ENCODE results near the gene DGCR8.

The DGCR8 gene

DNA sequence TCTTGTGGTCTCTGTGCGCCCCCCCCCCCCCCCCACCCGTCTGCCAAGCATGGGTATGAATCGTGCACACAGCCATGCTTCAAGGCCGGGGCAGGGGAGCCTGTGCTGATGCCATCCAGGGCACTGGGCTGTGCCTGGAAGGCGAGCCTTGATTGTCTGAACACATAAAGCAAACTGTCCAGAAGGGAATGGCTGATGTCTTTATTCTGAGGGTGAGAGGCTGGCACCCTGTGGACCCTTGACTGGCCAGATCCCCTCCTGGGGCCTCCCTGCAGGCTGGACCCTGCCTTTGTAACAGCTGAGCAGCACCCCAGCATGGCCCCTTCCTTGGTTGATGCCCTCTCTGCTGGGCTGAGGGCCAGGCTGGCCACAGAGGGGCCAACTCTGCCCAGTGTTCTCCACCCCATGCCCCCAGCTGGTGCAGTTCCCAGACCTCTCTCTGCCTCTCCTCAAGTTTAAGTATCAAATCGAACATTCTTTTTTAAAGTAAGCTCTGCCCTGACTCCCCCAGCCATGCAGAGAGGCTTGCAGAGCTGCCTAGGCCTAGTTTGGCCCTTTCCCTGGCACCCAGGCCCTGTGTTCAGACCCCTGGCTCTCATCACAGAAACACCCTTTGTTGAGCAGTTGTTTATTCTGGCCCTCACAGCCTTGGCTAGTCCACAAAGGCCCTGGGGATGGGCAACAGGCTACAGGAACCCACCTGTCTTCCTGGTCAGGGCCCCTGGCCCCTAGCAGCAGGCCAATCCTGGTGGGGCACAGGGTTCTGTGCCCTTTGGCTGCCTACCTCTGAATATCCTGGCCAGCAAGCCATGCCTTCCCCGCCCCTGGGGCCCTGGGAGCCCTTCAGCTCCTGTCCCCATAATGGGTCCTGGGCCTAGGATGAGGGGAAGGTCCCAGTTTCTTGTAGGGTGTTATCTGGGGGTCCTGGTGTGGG lies 31.9 kb downstream of the DGCR8 start:
- no peak for DNase-seq

DNA sequence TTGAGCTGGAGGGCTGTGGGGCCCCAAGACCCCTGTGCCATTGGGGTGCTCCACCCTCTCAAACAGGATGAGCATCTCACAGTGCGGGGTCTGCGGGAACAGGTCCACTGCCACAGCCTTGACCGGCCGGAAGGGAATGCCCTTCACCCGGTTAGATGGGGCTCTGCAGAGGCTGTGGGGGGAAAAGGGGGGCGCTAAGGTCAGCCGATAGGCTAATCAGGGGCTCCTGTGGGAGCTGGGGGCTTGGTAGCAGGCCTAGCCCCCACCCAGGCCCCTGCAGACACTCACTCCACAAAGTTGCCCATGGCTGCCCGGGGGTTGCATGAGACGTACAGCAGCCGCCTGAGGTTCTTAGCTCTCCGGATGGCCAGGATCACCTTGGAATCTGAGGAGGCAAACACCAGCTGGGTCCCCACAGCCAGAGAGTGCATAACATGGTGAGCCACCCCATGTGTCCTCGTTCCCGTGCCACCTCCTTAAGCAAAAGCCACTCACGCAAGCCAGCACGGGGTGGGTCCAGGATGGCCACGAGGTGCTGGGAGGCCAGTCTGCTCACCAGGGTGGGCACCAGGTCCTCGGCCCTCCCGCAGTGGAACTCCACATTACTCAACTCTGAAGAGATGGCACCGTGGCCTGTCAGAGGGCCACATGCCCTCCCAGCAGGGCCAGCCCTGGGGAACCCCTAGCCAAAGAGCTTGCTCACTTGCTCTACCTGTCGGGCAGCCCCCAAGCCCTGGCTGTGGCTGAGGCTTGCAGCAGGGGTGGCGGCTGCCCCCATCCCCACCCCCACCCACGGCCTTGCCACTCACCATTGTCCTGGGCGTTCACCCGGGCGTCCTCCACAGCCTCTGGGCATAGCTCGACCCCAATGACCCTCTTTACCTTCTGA lies 32.8 kb downstream of the DGCR8 start:
- DNase-seq, result no peak

DNA sequence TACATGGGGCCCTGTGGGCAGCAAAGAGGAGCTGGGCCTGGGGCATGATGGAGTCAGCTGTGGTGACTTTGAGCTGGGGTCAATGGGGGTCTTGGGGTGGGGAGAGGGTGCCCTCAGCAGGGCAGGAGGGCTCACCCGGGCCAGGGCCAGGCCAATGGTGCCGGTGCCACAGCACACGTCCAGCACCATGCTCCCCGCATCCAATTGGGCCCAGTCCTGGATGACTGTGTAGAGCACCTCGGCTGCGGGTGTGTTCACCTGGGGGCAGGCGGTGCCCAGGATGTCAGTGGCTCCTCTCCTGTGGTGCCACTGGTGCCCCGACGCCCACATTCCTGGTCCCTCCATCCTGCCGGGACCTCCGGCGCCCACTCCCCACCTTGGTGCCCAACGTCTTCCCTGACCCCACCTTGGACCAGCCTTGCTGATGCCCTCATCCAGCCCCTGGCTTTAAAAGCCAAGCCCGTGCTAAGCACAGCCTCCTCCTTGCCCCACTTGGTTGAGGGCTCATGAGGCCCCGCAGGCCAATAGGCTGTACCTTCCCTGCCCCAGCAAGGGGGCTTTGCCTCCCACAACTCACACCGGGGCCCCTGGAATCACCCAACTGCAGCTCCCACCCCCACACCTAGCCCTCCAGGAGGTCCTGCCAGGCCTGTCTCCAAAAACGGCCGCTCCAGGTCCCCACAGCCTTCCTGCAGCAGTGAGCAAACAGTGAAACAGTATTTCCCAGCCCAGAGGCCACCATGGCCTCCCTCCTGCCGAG lies 33.7 kb downstream of the DGCR8 start:
- no peak for DNase-seq

DNA sequence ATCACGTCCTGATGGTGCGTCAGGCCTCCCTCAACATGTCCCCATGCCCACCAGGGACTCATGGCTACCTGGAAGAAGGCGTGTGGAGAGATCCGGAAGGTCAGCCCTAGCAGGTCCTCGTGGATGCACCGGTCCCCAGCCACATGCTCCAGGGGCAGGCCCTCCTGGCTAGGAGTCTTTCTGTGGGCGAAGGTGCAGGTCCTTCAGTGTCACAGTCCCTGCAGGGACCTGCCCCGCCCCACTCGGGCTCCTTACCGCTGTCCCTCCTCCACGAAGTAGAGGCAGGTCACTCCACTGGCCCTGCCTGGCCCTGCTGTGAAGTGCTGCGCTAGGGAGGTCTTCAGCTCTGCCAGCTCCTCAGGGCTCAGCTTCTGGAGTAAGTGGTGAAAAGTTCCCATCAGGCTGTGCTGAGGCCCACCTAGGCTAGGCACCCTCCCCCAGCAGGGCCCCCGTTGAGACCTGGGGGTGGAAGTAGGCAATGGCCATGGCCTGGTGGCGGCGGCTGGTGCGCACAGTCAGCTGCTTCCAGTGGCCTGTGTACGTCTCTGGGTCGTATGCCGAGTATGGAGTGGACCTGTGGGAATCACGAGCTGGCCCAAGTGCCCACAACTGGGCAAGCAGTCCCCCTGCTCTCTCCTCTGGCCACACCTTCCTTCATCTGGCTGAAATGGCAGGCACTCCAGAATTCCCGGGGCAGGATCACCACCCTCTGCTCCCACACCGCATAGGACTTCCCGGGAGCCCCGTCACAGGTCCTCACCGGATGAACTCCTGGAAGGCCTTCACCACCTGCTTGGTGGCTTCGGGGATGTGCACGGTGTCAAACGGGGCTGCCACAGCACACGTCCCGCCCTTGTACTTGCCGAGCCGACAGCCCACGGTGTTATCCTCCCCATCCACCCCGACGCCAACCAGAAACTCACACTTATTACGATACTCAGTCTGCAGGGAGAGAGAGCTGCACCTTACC lies 34.8 kb downstream of the DGCR8 start:
- DNase-seq, result no peak

DNA sequence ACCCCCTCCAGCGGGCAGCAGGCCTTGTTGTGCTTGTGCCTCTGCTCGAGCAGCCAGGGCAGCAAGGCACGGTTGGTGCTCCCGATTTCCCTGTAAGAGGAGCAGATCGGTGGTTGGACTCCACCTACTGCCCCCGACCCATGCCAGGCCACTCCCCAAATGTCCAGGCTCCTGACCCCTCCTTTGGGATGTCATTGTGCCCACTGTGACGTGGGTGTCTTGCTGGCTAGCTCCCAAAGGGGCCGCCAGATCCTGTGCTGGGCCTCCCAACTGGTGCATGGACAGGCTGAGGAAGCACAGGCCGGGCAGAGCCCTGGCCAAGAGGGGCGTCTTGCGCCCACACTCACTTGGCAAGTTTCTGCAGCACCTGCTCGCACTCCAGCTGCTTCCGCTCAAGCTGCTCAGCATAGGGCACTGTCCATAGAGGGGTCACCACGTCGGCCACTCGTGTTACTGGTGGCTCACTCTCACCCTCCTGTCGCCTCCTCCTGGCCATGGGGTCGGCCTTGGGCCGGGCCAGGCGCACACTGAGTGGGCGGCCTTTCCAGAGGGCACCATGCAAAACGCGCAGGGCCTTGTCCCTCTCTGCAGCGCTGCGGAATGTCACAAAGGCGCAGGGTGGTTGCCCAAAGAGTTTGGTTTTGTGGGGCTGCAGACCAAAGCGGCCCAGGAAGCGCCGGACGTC lies 35.8 kb downstream of the DGCR8 start, which contains the start of gene RANBP1:
TSS of gene RANBP1 (plus strand) at position 414 of the 685 bp plus-strand sequence. CDS start at position 495, 81 bp downstream.
- no peak for DNase-seq

DNA sequence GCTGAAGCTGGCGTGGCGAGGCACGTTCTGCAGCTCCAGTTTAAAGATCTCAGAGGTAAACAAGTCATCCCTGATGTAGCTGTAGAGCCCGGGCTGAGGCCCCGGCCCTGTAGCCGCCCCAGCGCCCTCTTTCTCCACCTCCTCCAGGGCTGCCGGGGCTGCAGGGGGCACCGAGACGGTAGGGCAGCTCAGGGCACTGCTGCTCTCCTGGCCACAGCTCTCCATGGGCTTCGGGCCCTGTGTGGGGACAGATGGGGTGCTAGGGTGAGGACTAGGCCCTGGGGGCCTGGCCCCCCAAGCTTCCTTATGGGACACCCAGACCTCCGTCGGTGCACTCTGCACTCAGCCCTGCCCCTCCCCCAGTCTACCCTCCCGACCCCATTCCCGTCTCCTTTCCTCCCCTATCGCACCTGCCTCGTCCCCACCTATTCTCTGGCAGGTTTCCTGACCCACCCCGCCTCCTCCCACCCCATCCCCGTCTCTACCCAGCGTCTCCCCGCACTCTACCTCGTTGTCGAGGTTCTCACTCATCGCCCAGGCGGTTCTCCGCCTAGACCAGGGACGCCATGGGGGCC lies 36.4 kb downstream of the DGCR8 start:
- no peak for DNase-seq

DNA sequence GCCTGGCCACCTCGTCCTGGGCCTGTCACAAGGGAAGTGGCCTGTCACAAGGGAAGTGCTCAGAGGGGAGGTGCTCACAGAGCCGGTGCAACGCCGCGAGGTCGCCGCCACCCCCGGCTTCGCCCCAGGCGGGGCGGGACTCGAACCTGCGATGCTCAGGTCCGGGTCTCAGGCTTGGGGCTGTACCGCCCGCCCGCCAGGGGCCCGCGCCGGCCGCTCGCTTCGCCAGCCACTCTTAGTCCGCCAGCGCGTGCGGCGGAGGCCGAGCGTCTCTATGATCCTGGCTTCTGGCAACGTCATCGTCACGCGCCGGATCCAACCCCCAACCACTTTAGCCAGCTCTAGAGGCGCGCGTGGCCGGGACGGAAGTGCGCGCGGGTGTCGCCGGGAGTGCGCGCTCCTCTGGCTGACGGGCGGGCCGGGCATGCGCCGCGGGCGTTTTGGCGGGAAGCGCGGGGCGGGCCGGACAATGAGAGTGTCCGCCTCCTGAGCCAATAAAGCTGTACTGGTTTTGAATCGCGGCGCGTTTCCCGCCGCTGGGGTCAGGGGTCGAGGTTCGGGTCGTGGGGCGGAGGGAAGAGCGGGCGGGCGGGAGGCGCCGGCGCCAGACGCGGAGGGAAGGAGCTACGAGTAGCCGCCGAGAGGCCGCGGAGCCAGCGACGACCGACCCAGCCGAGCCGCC lies 37.1 kb downstream of the DGCR8 start, which contains the start of gene TRMT2A:
TSS of gene TRMT2A (minus strand) at position 276 of the 682 bp plus-strand sequence. CDS start 320 bp downstream, outside the sequence.
- peak; percentile 94 for DNase-seq

DNA sequence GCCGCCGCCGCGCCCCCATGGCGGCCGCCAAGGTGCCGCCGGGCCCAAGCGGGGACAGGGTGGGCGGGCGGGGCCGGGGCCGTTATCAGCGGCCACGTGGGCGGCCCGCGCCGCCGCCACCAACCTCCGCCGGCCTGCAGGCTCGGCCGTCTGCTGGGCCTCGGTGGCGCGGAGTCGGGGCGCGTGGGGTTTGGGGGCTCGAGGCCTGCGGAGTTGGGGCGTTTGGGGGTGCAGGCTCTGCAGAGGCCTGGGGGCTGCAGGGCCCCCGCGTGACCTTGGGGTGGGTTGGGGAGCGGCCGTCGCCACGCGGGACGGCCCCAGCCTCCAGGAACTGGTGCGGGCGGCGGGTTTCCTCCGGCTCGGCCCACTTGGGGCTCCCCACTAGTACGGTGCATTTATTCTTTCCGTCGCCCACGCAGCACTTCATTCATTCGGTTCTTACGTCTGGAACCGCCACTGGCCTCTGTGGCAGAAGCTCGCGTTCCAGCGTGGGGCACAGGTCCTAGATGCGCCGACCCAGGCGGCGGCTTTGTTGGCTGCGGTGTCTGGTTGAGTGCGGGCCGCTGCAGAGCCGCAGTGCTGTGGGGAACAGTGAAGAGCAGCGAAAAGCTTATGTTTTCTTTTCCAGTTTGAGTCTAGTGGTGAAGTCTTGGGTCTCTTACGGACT lies 37.7 kb downstream of the DGCR8 start:
- DNase-seq, result no peak

DNA sequence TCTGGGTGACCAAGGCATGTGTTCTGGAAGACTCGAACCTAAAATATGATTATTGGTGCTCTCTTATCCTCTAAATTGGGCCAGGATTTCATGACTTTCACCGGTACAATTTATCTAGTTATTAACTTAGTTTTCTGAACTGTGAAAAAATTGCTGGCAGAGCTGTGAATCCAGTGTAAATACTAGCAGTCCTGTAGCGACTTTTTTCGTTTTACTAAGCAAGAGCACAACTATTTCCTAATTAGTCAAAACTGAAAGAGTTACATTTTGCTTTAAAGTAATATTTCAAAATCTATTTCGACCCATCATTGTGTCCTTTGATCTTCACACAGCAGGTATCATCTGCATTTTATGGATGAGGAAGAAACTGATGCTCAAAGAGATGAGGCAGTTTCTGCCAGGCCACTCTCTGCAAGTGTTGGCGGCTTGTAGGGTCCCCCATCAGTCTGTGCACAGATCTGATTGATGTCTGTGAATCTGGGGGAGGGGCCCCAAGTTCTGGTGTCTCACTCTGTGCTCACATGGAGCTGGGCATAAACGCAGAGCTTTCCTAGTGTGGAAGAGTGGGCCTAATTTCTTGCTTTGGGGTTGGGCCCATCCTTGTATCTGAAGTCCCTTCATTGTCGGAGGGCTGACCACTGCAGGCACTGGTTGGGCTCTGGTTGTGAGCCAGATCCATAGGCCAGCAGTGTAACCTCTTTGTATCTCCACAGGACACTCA lies 38.4 kb downstream of the DGCR8 start:
- no peak for DNase-seq

DNA sequence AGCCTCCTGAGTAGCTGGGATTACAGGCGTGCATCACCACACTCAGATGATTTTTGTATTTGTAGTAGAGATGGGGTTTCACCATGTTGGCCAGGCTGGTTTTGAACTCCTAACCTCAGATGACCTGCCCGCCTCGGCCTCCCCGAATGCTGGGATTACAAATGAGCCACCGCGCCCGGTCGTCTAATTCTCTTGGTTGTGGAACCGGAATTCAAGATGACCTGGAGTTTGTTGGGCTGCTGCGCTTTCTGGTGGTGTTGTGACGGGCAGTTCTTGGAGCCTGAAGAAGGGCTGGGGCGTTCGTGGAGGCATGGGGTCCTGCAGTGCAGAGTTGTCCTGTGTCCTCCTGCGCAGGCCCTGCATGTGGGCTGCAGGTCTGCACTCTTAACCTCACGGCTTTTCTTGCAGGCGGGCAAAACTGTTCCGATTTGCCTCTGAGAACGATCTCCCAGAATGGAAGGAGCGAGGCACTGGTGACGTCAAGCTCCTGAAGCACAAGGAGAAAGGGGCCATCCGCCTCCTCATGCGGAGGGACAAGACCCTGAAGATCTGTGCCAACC lies 41.9 kb downstream of the DGCR8 start:
- no peak for DNase-seq

DNA sequence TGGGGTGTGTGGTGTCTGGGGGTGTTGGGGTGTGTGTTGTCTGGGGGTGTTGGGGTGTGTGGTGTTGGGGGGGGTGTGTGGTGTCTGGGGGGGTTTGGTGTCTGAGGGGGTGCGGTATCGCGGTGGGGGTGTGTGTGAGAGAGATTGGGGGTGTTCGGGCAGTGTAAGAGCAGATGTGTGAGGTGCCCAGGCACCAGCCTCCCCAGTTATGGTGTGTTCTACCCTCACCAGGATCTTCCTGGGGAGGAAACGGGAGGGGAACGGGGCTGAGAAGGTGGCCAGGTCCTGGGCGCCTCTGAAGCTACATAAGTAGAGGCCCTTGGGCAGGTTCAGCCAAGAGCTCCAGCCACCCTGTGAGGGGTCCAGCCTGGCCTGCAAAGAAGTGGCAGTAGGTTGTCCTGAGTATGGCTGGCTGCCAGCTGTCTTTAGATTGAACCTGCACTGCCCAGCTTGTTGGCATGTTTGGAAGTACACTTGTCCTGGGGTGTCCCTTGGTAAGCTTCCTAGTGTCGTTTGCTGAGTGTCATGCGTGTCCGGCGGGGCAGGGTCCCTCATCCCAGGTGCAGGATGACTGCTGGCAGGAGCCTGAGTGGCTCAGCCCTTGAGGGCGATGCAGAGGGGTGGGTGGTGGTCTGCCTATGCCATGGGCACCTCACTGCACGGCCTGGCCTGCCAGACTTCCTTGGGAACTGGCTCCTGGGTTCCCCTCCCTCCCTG lies 43.5 kb downstream of the DGCR8 start:
- no peak for DNase-seq

DNA sequence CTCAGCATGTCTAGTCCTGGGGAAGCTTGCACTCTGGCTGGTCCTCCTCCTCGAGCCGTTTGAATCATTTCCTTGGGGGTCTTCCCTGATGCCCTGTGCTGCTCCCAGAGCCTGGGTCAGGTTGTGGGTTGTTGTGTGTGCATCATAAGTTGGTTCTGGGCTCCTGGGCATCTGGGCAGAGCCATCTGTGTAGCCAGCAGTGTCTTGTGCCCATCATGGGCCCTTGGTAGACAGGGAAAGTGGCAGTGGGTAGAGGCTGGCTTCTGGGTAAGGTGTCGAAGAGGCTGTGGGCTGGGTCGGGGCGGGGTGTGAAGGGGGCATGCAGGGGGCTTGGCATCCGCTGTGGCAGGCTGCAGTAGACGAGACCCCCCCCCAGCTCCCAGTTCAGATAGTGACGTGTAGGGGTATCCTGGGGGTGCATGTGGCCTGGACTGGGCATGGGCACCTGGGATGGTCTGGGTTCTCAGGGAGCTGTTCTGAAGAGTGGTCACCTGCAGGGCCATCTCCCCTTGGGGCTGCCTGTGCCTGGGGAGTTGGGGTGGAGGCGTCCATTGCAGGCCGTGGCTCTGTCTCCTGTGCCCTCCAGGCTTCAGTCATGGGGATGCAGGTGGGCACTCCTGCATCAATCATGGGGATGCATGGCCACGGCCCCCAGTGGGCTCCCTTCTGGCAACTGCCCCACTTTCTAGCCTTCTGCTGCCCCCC lies 44.2 kb downstream of the DGCR8 start:
- no peak for DNase-seq

DNA sequence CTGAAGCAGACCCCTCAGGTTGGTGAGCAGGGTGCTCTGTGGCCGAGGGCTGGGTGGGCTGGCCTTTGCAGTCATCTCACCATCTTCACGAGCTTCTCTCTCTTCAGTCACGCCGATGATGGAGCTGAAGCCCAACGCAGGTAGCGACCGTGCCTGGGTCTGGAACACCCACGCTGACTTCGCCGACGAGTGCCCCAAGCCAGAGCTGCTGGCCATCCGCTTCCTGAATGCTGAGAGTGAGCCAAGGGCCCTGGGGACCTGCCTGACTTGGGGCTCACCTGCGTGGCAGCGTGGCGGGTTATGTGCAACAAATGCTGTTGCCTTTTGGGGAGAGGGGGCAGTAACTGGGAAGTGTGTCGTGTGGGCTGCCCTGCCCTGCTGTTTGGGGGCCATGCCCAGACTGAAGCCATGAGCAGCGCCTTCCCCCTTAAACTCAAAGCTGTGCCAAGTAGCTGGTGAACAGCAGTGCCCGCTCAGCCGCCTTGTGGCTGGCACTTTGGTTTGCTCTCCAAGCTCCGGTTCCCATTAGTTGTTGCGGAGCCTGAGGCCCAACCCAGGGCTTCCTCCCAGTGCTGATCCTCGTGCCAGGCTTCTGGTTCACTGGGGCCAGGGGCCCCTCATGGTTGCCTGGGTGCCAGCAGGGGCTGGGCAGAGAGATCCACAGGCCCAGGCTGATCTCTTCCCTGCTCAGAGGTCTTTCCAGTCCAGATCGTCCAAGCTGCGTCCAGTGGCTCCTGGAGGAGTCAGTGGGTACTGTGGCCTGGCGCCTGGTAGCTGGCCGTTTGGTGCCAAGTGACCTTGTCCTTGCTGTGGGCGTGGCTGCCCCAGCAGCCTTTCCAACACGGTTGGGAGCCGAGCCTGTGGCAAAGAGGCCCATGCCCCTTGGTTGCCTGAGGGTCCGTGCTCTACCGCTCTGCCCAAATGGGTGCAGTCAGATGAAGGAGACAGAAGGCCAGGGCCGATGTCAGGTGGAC lies 45.4 kb downstream of the DGCR8 start:
- no peak for DNase-seq

DNA sequence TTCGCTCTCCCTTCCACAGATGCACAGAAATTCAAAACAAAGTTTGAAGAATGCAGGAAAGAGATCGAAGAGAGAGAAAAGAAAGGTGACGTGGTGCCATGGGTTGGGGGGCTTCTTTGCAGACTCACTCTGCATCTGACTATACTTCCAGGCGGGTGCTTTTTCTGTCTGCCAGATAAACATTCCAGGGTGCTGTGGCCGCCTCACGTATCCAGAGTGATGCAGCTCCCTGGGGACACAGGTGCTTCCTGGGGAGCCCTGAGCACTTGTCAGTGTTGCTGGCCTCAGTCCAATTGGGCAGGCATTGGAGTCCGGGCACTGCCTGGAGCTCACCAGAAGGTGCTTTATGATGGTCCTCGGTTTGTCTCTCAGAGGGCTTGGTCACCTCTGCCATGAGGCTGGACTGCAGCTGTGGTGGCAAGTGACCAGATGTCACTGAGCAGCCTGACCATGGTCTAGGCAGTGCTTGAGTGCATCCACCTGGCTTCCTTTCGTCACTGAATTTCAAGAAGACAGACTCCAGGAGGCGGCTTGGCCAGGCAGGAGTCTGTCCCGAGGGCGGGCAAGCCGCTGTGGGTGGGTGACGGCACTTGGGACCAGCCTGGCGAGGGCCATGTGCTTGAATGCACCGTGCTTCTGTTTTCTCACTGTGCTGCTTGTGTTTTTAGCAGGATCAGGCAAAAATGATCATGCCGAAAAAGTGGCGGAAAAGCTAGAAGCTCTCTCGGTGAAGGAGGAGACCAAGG lies 46.4 kb downstream of the DGCR8 start:
- DNase-seq, result no peak
